ENCODE measurements around the gene ATAD3C.

DNA sequence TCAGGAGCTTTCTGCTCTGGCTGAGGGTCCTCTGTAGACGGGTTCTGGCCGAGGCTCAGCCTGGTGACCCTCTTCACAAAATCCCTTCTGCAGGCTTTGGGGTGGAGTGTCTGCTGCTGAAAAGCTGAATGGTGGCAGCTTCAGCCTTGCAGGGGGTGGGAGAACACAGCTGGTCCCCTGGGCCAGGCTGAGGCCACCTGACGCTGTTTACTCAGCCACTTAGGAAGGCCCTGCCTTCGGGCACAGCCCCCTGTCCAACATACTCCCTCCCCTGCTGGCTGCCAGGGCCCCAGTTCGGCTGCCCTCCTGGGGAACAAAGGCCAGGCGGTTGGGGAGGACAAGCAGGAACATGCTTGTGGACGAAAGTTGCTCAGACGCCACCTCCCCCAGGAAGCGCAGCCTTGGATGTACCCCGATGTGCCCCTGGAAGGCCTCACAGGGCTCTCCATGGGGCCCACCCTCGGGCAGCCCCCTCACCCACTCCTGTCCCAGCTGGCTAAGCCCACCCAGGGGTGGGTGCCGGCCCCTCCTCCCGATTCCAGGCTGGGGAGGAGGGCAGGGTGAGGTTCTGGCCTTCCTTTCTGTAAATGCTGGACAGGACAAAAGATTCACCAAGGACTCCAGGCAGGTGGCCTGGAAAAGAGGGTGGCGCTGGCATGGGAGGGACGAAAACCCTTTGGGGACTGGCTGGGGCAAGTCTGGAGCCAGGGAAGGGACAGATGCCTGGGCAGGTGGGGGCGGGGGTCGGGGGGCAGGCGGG lies 28.2 kb upstream of the ATAD3C start, which contains the start of gene ANKRD65:
- TF ChIP-seq ZNF521 (tag by site-specific recombination; IDR thresholded peaks at IDR 0.05), result no peak
- TF ChIP-seq, protein P1, sequence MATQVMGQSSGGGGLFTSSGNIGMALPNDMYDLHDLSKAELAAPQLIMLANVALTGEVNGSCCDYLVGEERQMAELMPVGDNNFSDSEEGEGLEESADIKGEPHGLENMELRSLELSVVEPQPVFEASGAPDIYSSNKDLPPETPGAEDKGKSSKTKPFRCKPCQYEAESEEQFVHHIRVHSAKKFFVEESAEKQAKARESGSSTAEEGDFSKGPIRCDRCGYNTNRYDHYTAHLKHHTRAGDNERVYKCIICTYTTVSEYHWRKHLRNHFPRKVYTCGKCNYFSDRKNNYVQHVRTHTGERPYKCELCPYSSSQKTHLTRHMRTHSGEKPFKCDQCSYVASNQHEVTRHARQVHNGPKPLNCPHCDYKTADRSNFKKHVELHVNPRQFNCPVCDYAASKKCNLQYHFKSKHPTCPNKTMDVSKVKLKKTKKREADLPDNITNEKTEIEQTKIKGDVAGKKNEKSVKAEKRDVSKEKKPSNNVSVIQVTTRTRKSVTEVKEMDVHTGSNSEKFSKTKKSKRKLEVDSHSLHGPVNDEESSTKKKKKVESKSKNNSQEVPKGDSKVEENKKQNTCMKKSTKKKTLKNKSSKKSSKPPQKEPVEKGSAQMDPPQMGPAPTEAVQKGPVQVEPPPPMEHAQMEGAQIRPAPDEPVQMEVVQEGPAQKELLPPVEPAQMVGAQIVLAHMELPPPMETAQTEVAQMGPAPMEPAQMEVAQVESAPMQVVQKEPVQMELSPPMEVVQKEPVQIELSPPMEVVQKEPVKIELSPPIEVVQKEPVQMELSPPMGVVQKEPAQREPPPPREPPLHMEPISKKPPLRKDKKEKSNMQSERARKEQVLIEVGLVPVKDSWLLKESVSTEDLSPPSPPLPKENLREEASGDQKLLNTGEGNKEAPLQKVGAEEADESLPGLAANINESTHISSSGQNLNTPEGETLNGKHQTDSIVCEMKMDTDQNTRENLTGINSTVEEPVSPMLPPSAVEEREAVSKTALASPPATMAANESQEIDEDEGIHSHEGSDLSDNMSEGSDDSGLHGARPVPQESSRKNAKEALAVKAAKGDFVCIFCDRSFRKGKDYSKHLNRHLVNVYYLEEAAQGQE (tag by site-specific recombination; IDR thresholded peaks at IDR 0.05), result no peak
- TF ChIP-seq, protein P2, sequence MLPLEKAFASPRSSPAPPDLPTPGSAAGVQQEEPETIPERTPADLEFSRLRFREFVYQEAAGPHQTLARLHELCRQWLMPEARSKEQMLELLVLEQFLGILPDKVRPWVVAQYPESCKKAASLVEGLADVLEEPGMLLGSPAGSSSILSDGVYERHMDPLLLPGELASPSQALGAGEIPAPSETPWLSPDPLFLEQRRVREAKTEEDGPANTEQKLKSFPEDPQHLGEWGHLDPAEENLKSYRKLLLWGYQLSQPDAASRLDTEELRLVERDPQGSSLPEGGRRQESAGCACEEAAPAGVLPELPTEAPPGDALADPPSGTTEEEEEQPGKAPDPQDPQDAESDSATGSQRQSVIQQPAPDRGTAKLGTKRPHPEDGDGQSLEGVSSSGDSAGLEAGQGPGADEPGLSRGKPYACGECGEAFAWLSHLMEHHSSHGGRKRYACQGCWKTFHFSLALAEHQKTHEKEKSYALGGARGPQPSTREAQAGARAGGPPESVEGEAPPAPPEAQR (tag by site-specific recombination; IDR thresholded peaks at IDR 0.05), result no peak
- no peak for TF ChIP-seq KLF9 (tag by site-specific recombination; IDR thresholded peaks at IDR 0.05; ENCODE audit: low read depth)
- TF ChIP-seq ZNF174 (tag by site-specific recombination; IDR thresholded peaks at IDR 0.05), result no peak
- TF ChIP-seq, protein P3, sequence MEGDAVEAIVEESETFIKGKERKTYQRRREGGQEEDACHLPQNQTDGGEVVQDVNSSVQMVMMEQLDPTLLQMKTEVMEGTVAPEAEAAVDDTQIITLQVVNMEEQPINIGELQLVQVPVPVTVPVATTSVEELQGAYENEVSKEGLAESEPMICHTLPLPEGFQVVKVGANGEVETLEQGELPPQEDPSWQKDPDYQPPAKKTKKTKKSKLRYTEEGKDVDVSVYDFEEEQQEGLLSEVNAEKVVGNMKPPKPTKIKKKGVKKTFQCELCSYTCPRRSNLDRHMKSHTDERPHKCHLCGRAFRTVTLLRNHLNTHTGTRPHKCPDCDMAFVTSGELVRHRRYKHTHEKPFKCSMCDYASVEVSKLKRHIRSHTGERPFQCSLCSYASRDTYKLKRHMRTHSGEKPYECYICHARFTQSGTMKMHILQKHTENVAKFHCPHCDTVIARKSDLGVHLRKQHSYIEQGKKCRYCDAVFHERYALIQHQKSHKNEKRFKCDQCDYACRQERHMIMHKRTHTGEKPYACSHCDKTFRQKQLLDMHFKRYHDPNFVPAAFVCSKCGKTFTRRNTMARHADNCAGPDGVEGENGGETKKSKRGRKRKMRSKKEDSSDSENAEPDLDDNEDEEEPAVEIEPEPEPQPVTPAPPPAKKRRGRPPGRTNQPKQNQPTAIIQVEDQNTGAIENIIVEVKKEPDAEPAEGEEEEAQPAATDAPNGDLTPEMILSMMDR (tag by site-specific recombination; IDR thresholded peaks at IDR 0.05), result no peak
- TF ChIP-seq TCF7L2 (IDR thresholded peaks at IDR 0.05; ENCODE audit: borderline replicate concordance, low read depth, low read length), result no peak
- TF ChIP-seq YY1 (tag by site-specific recombination; IDR thresholded peaks at IDR 0.05), result no peak
- TF ChIP-seq, protein P4, sequence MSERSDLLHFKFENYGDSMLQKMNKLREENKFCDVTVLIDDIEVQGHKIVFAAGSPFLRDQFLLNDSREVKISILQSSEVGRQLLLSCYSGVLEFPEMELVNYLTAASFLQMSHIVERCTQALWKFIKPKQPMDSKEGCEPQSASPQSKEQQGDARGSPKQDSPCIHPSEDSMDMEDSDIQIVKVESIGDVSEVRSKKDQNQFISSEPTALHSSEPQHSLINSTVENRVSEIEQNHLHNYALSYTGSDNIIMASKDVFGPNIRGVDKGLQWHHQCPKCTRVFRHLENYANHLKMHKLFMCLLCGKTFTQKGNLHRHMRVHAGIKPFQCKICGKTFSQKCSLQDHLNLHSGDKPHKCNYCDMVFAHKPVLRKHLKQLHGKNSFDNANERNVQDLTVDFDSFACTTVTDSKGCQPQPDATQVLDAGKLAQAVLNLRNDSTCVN (tag by site-specific recombination; optimal IDR thresholded peaks at IDR 0.05), result no peak
- TF ChIP-seq ZNF48 (tag by site-specific recombination; IDR thresholded peaks at IDR 0.05), result no peak
- TF ChIP-seq, protein P5, sequence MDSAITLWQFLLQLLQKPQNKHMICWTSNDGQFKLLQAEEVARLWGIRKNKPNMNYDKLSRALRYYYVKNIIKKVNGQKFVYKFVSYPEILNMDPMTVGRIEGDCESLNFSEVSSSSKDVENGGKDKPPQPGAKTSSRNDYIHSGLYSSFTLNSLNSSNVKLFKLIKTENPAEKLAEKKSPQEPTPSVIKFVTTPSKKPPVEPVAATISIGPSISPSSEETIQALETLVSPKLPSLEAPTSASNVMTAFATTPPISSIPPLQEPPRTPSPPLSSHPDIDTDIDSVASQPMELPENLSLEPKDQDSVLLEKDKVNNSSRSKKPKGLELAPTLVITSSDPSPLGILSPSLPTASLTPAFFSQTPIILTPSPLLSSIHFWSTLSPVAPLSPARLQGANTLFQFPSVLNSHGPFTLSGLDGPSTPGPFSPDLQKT (IDR thresholded peaks at IDR 0.05; ENCODE audit: borderline replicate concordance, low read depth, low read length), result no peak
- TF ChIP-seq, protein P6, sequence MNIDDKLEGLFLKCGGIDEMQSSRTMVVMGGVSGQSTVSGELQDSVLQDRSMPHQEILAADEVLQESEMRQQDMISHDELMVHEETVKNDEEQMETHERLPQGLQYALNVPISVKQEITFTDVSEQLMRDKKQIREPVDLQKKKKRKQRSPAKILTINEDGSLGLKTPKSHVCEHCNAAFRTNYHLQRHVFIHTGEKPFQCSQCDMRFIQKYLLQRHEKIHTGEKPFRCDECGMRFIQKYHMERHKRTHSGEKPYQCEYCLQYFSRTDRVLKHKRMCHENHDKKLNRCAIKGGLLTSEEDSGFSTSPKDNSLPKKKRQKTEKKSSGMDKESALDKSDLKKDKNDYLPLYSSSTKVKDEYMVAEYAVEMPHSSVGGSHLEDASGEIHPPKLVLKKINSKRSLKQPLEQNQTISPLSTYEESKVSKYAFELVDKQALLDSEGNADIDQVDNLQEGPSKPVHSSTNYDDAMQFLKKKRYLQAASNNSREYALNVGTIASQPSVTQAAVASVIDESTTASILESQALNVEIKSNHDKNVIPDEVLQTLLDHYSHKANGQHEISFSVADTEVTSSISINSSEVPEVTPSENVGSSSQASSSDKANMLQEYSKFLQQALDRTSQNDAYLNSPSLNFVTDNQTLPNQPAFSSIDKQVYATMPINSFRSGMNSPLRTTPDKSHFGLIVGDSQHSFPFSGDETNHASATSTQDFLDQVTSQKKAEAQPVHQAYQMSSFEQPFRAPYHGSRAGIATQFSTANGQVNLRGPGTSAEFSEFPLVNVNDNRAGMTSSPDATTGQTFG (tag by site-specific recombination; IDR thresholded peaks at IDR 0.05; ENCODE audit: borderline replicate concordance), result no peak

All from HEK293 (cell line).